ENCODE measurements around the gene FOXB1.

Gene FOXB1

GRCh38 chr15:59996298-59997041, 7.6 kb upstream of the FOXB1 start:
- Histone ChIP-seq H3K9ac (ENCODE audit: low read length) (peak overlapping the region; percentile 88), H3K36me3 (replicated peaks; ENCODE audit: low read depth, low read length) (no peaks in the 10 kb centered on the region), H3K4me2 (ENCODE audit: low read length) (peak overlapping the region; percentile 96), H3K79me2 (ENCODE audit: low read length) (no peaks in the 10 kb centered on the region), H3K4me3 (ENCODE audit: low read length) (peak overlapping the region; percentile 82), H3K4me1 (ENCODE audit: low read length) (peaks cover 26% of the 10 kb centered on the region), H3K27me3 (ENCODE audit: low read depth, low read length) (no peaks in the 10 kb centered on the region), H2AFZ (ENCODE audit: low read depth, low read length) (peak overlapping the region; percentile 79; the same call in 1 of the 2 replicates), H3K27ac (ENCODE audit: low read length) (peak overlapping the region; percentile 89), H3K9me3 (ENCODE audit: insufficient read depth, low read length) (no peaks in the 10 kb centered on the region), H4K20me1 (ENCODE audit: insufficient read depth, low read length) (no peaks in the 10 kb centered on the region)
- TF ChIP-seq CTCF (IDR thresholded peaks at IDR 0.05; ENCODE audit: low read depth, low read length), result no peak
- TF ChIP-seq EZH2phosphoT487 (IDR thresholded peaks at IDR 0.05; ENCODE audit: low read depth), result no peak

GRCh38 chr15:59997070-59997701, 6.9 kb upstream of the FOXB1 start:
- TF ChIP-seq EZH2phosphoT487 (IDR thresholded peaks at IDR 0.05; ENCODE audit: low read depth) (no peak), CTCF (IDR thresholded peaks at IDR 0.05; ENCODE audit: low read depth, low read length) (peak; percentile 77)
- no peaks in the 10 kb centered on the region for H4K20me1 ChIP-seq (ENCODE audit: insufficient read depth, low read length)
- peak overlapping the region; percentile 96 for H3K4me2 ChIP-seq (ENCODE audit: low read length)
- H3K36me3 ChIP-seq (replicated peaks; ENCODE audit: low read depth, low read length), result no peaks in the 10 kb centered on the region
- H3K4me1 ChIP-seq (ENCODE audit: low read length), result peaks cover 26% of the 10 kb centered on the region
- peak overlapping the region; percentile 82 for H3K4me3 ChIP-seq (ENCODE audit: low read length)
- no peaks in the 10 kb centered on the region for H3K9me3 ChIP-seq (ENCODE audit: insufficient read depth, low read length)
- H3K27ac ChIP-seq (ENCODE audit: low read length), result peak overlapping the region; percentile 89
- peak overlapping the region; percentile 88 for H3K9ac ChIP-seq (ENCODE audit: low read length)
- H3K79me2 ChIP-seq (ENCODE audit: low read length), result no peaks in the 10 kb centered on the region
- H3K27me3 ChIP-seq (ENCODE audit: low read depth, low read length), result no peaks in the 10 kb centered on the region
- H2AFZ ChIP-seq (ENCODE audit: low read depth, low read length), result peak overlapping the region; percentile 79

GRCh38 chr15:59998305-59998949, 5.7 kb upstream of the FOXB1 start:
- H2AFZ ChIP-seq (ENCODE audit: low read depth, low read length), result no peak overlapping the region
- TF ChIP-seq EZH2phosphoT487 (IDR thresholded peaks at IDR 0.05; ENCODE audit: low read depth), result no peak
- TF ChIP-seq CTCF (IDR thresholded peaks at IDR 0.05; ENCODE audit: low read depth, low read length), result no peak
- H3K4me3 ChIP-seq (ENCODE audit: low read length), result peak overlapping the region; percentile 82
- no peaks in the 10 kb centered on the region for H3K27me3 ChIP-seq (ENCODE audit: low read depth, low read length)
- no peaks in the 10 kb centered on the region for H3K9me3 ChIP-seq (ENCODE audit: insufficient read depth, low read length)
- H3K4me2 ChIP-seq (ENCODE audit: low read length), result peak overlapping the region; percentile 96
- H3K27ac ChIP-seq (ENCODE audit: low read length), result peak overlapping the region; percentile 89; the same call in 1 of the 2 replicates
- H4K20me1 ChIP-seq (ENCODE audit: insufficient read depth, low read length), result no peaks in the 10 kb centered on the region
- no peaks in the 10 kb centered on the region for H3K79me2 ChIP-seq (ENCODE audit: low read length)
- peaks cover 29% of the 10 kb centered on the region for H3K4me1 ChIP-seq (ENCODE audit: low read length)
- H3K9ac ChIP-seq (ENCODE audit: low read length), result peak overlapping the region; percentile 88
- H3K36me3 ChIP-seq (replicated peaks; ENCODE audit: low read depth, low read length), result no peaks in the 10 kb centered on the region
